ENCODE measurements around the gene FXN.

- no peak for TF ChIP-seq CTCF (conservative IDR thresholded peaks at IDR 0.05; ENCODE audit: low read length)
- TF ChIP-seq EZH2phosphoT487 (IDR thresholded peaks at IDR 0.05; ENCODE audit: borderline replicate concordance, low read depth, low read length): no peak
Observed at GRCh38 chr9:69019808-69020207, 15.7 kb upstream of the FXN start.
